H1 (cell line): ENCODE data around the gene PLPP7. TPM values are rescaled to one million over a fixed set of nuclear protein-coding genes. Genes with fewer than 3 reads are reported as not detected.
A peak's percentile ranks its signal among the peaks of the same experiment; 100 is the strongest.

ENCODE experiments used
- CTCF ChIA-PET: fragments of 300-600 bp; sonication (Branson Sonifier 250); formaldehyde crosslinking; loops from one replicate; lab custom pipeline; 2021; ENCODE audit not compliant: partially characterized antibody; lab: Charles Lee
- POLR2A ChIA-PET: fragments of 300-600 bp; sonication (Branson Sonifier 250); formaldehyde crosslinking; loops from one replicate; lab custom pipeline; 2021; ENCODE audit warnings: inconsistent platforms; ENCODE audit not compliant: partially characterized antibody; lab: Charles Lee
- DNase-seq, 2 experiments: peaks; one replicate each; pipeline versions ENCODE4 v3.0.0 to v3.0.0-alpha.2; 2010 to 2022; ENCODE audit warnings: low spot score in 2 of 2, low read depth in 1 of 2, mixed read lengths in 1 of 2
- FAIRE-seq: peaks from 2 replicates; lab custom pipeline; 2011; peaks lifted over from hg19 to GRCh38; lab: Jason Lieb, UNC
- H2AFZ ChIP-seq: 2 replicates; pipeline ENCODE4 v1.8.1; 2012; ENCODE audit warnings: low read length, inconsistent platforms
- H2AK5ac ChIP-seq: 2 replicates; pipeline ENCODE4 v1.6.1; 2013; ENCODE audit warnings: low read depth, low read length
- H2BK120ac ChIP-seq: replicated peaks from 2 replicates; pipeline ENCODE3; 2013; ENCODE audit warnings: low read depth, low read length, inconsistent platforms
- H2BK12ac ChIP-seq: 2 replicates; pipeline ENCODE4 v1.6.1; 2013; ENCODE audit warnings: low read depth, low read length
- H2BK15ac ChIP-seq: 2 replicates; pipeline ENCODE4 v1.6.1; 2013; ENCODE audit warnings: low read length
- H2BK20ac ChIP-seq: 2 replicates; pipeline ENCODE4 v1.6.1; 2013; ENCODE audit warnings: low read length
- H2BK5ac ChIP-seq: 2 replicates; pipeline ENCODE4 v1.6.1; 2013; ENCODE audit warnings: low read depth, low read length
- H3K14ac ChIP-seq: 2 replicates; pipeline ENCODE4 v1.6.1; 2013; ENCODE audit warnings: inconsistent platforms; ENCODE audit not compliant: insufficient read length
- H3K18ac ChIP-seq: 2 replicates; pipeline ENCODE4 v1.6.1; 2013; ENCODE audit warnings: low read length; ENCODE audit errors: extremely low read depth
- H3K23ac ChIP-seq: 2 replicates; pipeline ENCODE4 v1.6.1; 2013; ENCODE audit warnings: inconsistent platforms; ENCODE audit not compliant: insufficient read length
- H3K23me2 ChIP-seq: 2 replicates; pipeline ENCODE4 v1.6.1; 2013; ENCODE audit warnings: low read depth, low read length
- H3K27ac ChIP-seq: 2 replicates; pipeline ENCODE4 v1.6.1; 2011; ENCODE audit warnings: low read depth, low read length, inconsistent platforms
- H3K27me3 ChIP-seq, 4 experiments: replicated peaks in 1 of 4; 1 replicate in 1 of 4; 2 replicates in 3 of 4; pipeline versions ENCODE4 v1.6.1 to v1.8.1; 2011 to 2013; ENCODE audit warnings: low read length in 3 of 4, mild to moderate bottlenecking in 3 of 4, inconsistent platforms in 2 of 4, mixed read lengths in 2 of 4, moderate library complexity in 1 of 4; ENCODE audit not compliant: control insufficient read depth in 3 of 4, insufficient read depth in 3 of 4; ENCODE audit errors: extremely low read depth in 1 of 4
- H3K36me3 ChIP-seq, 4 experiments: 2 replicates each; pipeline versions ENCODE4 v1.6.1 to v1.8.1; 2011 to 2013; ENCODE audit warnings: mild to moderate bottlenecking in 4 of 4, low read length in 3 of 4, moderate library complexity in 2 of 4, control low read depth in 1 of 4, inconsistent platforms in 1 of 4; ENCODE audit not compliant: insufficient read depth in 4 of 4, control insufficient read depth in 2 of 4
- H3K4ac ChIP-seq: replicated peaks from 2 replicates; pipeline ENCODE3; 2013; ENCODE audit warnings: low read length, low read depth, mixed read lengths, inconsistent platforms; ENCODE audit not compliant: insufficient read length
- H3K4me1 ChIP-seq, 4 experiments: replicated peaks in 1 of 4; 1 replicate in 1 of 4; 2 replicates in 3 of 4; pipeline versions ENCODE4 v1.6.1 to v1.8.1; 2011 to 2013; ENCODE audit warnings: low read length in 3 of 4, inconsistent platforms in 2 of 4, mixed read lengths in 1 of 4; ENCODE audit not compliant: insufficient read depth in 4 of 4, control insufficient read depth in 3 of 4
- H3K4me2 ChIP-seq, 2 experiments: 2 replicates each; pipeline versions ENCODE4 v1.6.1 to v1.8.1; 2011 to 2013; ENCODE audit warnings: low read depth in 2 of 2, low read length in 2 of 2, control low read depth in 1 of 2, inconsistent platforms in 1 of 2, mild to moderate bottlenecking in 1 of 2; ENCODE audit not compliant: insufficient read depth in 1 of 2
- H3K4me3 ChIP-seq, 4 experiments: fragments of 200-600, 300-600 bp in 1 of 4; sonication (generic), shearing (Covaris generic), sonication (Bioruptor Twin) in 1 of 4; 2 replicates each; pipeline versions ENCODE4 v1.5.1 to v1.8.1; 2011 to 2016; ENCODE audit warnings: low read length in 4 of 4, low read depth in 3 of 4, control low read depth in 2 of 4, inconsistent platforms in 2 of 4, mild to moderate bottlenecking in 2 of 4, mixed read lengths in 1 of 4, moderate library complexity in 1 of 4; ENCODE audit not compliant: insufficient read depth in 2 of 4; ENCODE audit errors: extremely low read depth in 1 of 4
- H3K56ac ChIP-seq: replicated peaks from 2 replicates; pipeline ENCODE3; 2013; ENCODE audit warnings: low read depth, mild to moderate bottlenecking, mixed read lengths, low read length, inconsistent platforms; ENCODE audit not compliant: insufficient read length
- H3K79me1 ChIP-seq: 2 replicates; pipeline ENCODE4 v1.6.1; 2013; ENCODE audit warnings: low read depth, low read length, control low read depth
- H3K79me2 ChIP-seq, 2 experiments: 2 replicates each; pipeline versions ENCODE4 v1.6.1 to v1.8.1; 2012 to 2013; ENCODE audit warnings: low read length in 2 of 2, mild to moderate bottlenecking in 2 of 2, inconsistent platforms in 1 of 2; ENCODE audit not compliant: insufficient read depth in 2 of 2, control insufficient read depth in 1 of 2
- H3K9ac ChIP-seq, 4 experiments: replicated peaks in 1 of 4; 1 replicate in 1 of 4; 2 replicates in 3 of 4; pipeline versions ENCODE4 v1.6.1 to v1.8.1; 2011 to 2013; ENCODE audit warnings: low read depth in 3 of 4, low read length in 3 of 4, control low read depth in 2 of 4, mild to moderate bottlenecking in 2 of 4, moderate library complexity in 2 of 4, inconsistent platforms in 1 of 4; ENCODE audit errors: extremely low read depth in 1 of 4
- H3K9me3 ChIP-seq, 2 experiments: 2 replicates each; pipeline versions ENCODE4 v1.6.1 to v1.8.1; 2012 to 2013; ENCODE audit warnings: mild to moderate bottlenecking in 2 of 2, moderate library complexity in 2 of 2, control low read depth in 1 of 2, inconsistent platforms in 1 of 2, low read depth in 1 of 2, low read length in 1 of 2, mixed read lengths in 1 of 2; ENCODE audit not compliant: insufficient read depth in 2 of 2
- H4K20me1 ChIP-seq, 2 experiments: replicated peaks in 1 of 2; 2 replicates each; pipeline versions ENCODE3 to v1.8.1; 2011 to 2013; ENCODE audit warnings: inconsistent platforms in 2 of 2, low read length in 2 of 2, mild to moderate bottlenecking in 1 of 2; ENCODE audit not compliant: insufficient read depth in 2 of 2, control insufficient read depth in 1 of 2
- H4K5ac ChIP-seq: 2 replicates; pipeline ENCODE4 v1.6.1; 2013; ENCODE audit warnings: low read length, low read depth, mixed read lengths, inconsistent platforms; ENCODE audit not compliant: insufficient read length
- H4K8ac ChIP-seq: 2 replicates; pipeline ENCODE4 v1.8.0; 2013; ENCODE audit warnings: mild to moderate bottlenecking, moderate library complexity, low read length, inconsistent platforms; ENCODE audit not compliant: insufficient read depth; ENCODE audit errors: extremely low read depth
- H4K91ac ChIP-seq: replicated peaks from 2 replicates; pipeline ENCODE3; 2013; ENCODE audit warnings: low read length, mixed read lengths, inconsistent platforms; ENCODE audit not compliant: insufficient read length
- CBX5 ChIP-seq: fragments of 300-800, 300-1000 bp; sonication (generic); IDR thresholded peaks from 2 replicates; pipeline ENCODE4 v1.7.1; 2016; ENCODE audit warnings: antibody characterized with exemption, low read length, low read depth
- CTCF ChIP-seq, 3 experiments: IDR thresholded peaks; 1 replicate in 2 of 3; 2 replicates in 1 of 3; pipeline versions ENCODE4 v1.5.1 to v1.6.1; 2011; ENCODE audit warnings: low read length in 3 of 3, mild to moderate bottlenecking in 3 of 3, inconsistent platforms in 2 of 3, low read depth in 1 of 3, moderate library complexity in 1 of 3; ENCODE audit not compliant: insufficient read depth in 1 of 3; ENCODE audit errors: control extremely low read depth in 1 of 3
- JUN ChIP-seq: IDR thresholded peaks from 2 replicates; pipeline ENCODE4 v1.6.1; 2011; ENCODE audit warnings: low read depth, mild to moderate bottlenecking, improper control_type of control experiment, low read length
- JUND ChIP-seq: IDR thresholded peaks from 2 replicates; pipeline ENCODE4 v1.6.1; 2011; ENCODE audit warnings: mild to moderate bottlenecking, improper control_type of control experiment, low read length
- RNF2 ChIP-seq: fragments of 200-900, 300-1000 bp; sonication (generic); IDR thresholded peaks from 2 replicates; pipeline ENCODE4 v1.7.1; 2016; ENCODE audit warnings: borderline replicate concordance, low read depth, mild to moderate bottlenecking, antibody characterized with exemption, low read length; ENCODE audit not compliant: poor library complexity, severe bottlenecking; ENCODE audit errors: missing control alignments
- SAP30 ChIP-seq: fragments of 300-600 bp; sonication (generic); IDR thresholded peaks from 2 replicates; pipeline ENCODE4 v1.7.1; 2012; ENCODE audit warnings: low read length, moderate library complexity, mild to moderate bottlenecking, inconsistent platforms; ENCODE audit not compliant: insufficient read depth, insufficient replicate concordance
- SIN3A ChIP-seq, 2 experiments: IDR thresholded peaks in 1 of 2; conservative IDR thresholded peaks in 1 of 2; 2 replicates each; pipeline ENCODE4 v1.6.1; 2011 to 2012; ENCODE audit warnings: low read length in 2 of 2, improper control_type of control experiment in 1 of 2, low read depth in 1 of 2, mild to moderate bottlenecking in 1 of 2
- SRF ChIP-seq: IDR thresholded peaks from 2 replicates; pipeline ENCODE4 v1.6.1; 2011; ENCODE audit warnings: mild to moderate bottlenecking, low read depth, low read length, moderate library complexity
- TAF7 ChIP-seq: optimal IDR thresholded peaks from 2 replicates; pipeline ENCODE3; 2011; ENCODE audit warnings: low read depth, mild to moderate bottlenecking, inconsistent platforms, low read length, moderate library complexity, borderline replicate concordance
- ZNF274 ChIP-seq: IDR thresholded peaks from 2 replicates; pipeline ENCODE4 v1.7.0; 2012; ENCODE audit warnings: low read length, borderline replicate concordance; ENCODE audit errors: extremely low read depth
- WGBS, 2 experiments: shearing (Covaris generic) in 1 of 2; methylation state at CpG; one replicate each; pipeline versions ENCODE4 v1.1.6 to v1.1.7; 2013 to 2015; ENCODE audit warnings: low lambda C conversion rate in 2 of 2, mixed read lengths in 2 of 2, inconsistent platforms in 1 of 2, low coverage in 1 of 2, missing lambda C conversion rate in 1 of 2; ENCODE audit not compliant: insufficient replicate concordance in 2 of 2, insufficient coverage in 1 of 2, insufficient read length in 1 of 2; ENCODE audit errors: extremely low coverage in 1 of 2, missing lambda C conversion rate in 1 of 2; 5-methylcytosine and 5-hydroxymethylcytosine counted together
- polyA plus RNA-seq, 7 experiments: library from polyadenylated mRNA; depleted of rRNA in 3 of 7; stranded (reverse) in 5 of 7; unstranded in 2 of 7; fragments of >200 nt in 5 of 7; fragments of 200-250 nt in 2 of 7; gene quantifications; 1 replicate in 5 of 7; 2 replicates in 1 of 7; 4 replicates in 1 of 7; pipeline versions ENCODE4 v1.2.1 to v1.2.3, GENCODE V29; 2011 to 2013; ENCODE audit warnings: missing spikeins in 2 of 7, mixed read lengths in 2 of 7
- total RNA-seq: library from RNA; stranded (reverse); fragmentation: NEBNext Ultra II Directional; extraction: Animal tissue kit (Norgen Biotek cat#: 25700); gene quantifications from 2 replicates; pipeline ENCODE4 v1.2.1, GENCODE V29; 2021

Gene PLPP7
- total and polyA plus RNA-seq, 2 of the 8 experiments (the other 6 are each of a cell fraction or from before 2014, with no cell fraction given), result 3.4 to 3.9 TPM

GRCh38 chr9:131288217-131288616 is 1.3 kb upstream of the PLPP7 start:
- Histone ChIP-seq H3K4me2 (no peak overlapping the region), H3K27ac (no peak overlapping the region), H2BK120ac (no peak overlapping the region), H3K4me1 (peaks cover 0 to 14% (median 9%) of the 10 kb centered on the region in 4 experiments; a peak in 6 of 7 replicates), H3K27me3 (peaks cover 0 to 3% (median 0%) of the 10 kb centered on the region in 4 experiments; a peak in 2 of 7 replicates), H2BK20ac (peak overlapping the region; percentile 95; the same call in 1 of the 2 replicates), H3K56ac (no peak overlapping the region), H3K79me1 (no peaks in the 10 kb centered on the region), H3K4ac (no peak overlapping the region), H3K18ac (no peak overlapping the region), H3K23ac (no peak overlapping the region), H3K36me3 (no peaks in the 10 kb centered on the region), H2AK5ac (no peak overlapping the region), H3K9ac (no peak overlapping the region), H4K20me1 (no peaks in the 10 kb centered on the region), H3K23me2 (no peaks in the 10 kb centered on the region), H2BK5ac (no peak overlapping the region), H2BK15ac (no peak overlapping the region), H3K4me3 (no peak overlapping the region), H3K14ac (no peak overlapping the region), H4K8ac (peak overlapping the region; percentile 75), H2BK12ac (no peak overlapping the region), H2AFZ (no peak overlapping the region), H3K9me3 (no peaks in the 10 kb centered on the region), H4K91ac (no peak overlapping the region), H4K5ac (no peak overlapping the region), H3K79me2 (no peaks in the 10 kb centered on the region)
- no peak for FAIRE-seq
- CTCF ChIA-PET, result interaction anchor here (0.6 to 3.8 kb wide), 6 partner anchors 10 to 110 kb away, joined by 3 to 24 read pairs (median 8); no protein-coding TSS in a partner anchor
- WGBS, 2 experiments, result 77% methylated on average over 9 of the region's 9 CpGs; no CpG with 5 or more reads in 1 of the 2 experiments
- DNase-seq, result no peak
- POLR2A ChIA-PET, result interaction anchor here (1.5 to 2.9 kb wide), 4 partner anchors 12 to 192 kb away, joined by 3 to 8 read pairs (median 3); partner anchors contain the start of genes AIF1L and FAM78A
- no peak for TF ChIP-seq SAP30
- no peak for TF ChIP-seq ZNF274
- TF ChIP-seq CBX5, result no peak
- TF ChIP-seq JUN, result no peak
- TF ChIP-seq RNF2, result no peak
- TF ChIP-seq TAF7, result no peak
- no peak for TF ChIP-seq JUND
- TF ChIP-seq SRF, result no peak
- TF ChIP-seq CTCF (IDR thresholded peaks at IDR 0.05; ENCODE audit: control extremely low read depth in 1 of 3, insufficient read depth in 1 of 3, low read depth in 1 of 3, low read length in 3 of 3), result no peak
- TF ChIP-seq SIN3A (conservative IDR thresholded peaks at IDR 0.05 in 1 of 2, IDR thresholded peaks at IDR 0.05 in 1 of 2; ENCODE audit: low read depth in 1 of 2, low read length in 2 of 2), result no peak
